Thyroid gland (tissue), 4 donors: ENCODE results near the gene HOXC11.

ENCODE experiments used
- POLR2A ChIP-seq, 2 donors: fragments of 450-650 bp; IDR thresholded peaks; one replicate each; pipeline ENCODE4 v1.6.1; 2017; ENCODE audit warnings: antibody characterized with exemption in 2 of 2, mild to moderate bottlenecking in 2 of 2, moderate library complexity in 1 of 2
- TF ChIP-seq, protein P1 (sequence below), 6 experiments: fragments of 200-600 bp in 3 of 6; fragments of 450-650 bp in 3 of 6; sonication (generic) in 3 of 6; IDR thresholded peaks; one replicate each; pipeline ENCODE4 v1.5.1; 2016 to 2019; ENCODE audit warnings: antibody characterized with exemption in 6 of 6, mild to moderate bottlenecking in 2 of 6, inconsistent platforms in 1 of 6, moderate library complexity in 1 of 6

DNA sequence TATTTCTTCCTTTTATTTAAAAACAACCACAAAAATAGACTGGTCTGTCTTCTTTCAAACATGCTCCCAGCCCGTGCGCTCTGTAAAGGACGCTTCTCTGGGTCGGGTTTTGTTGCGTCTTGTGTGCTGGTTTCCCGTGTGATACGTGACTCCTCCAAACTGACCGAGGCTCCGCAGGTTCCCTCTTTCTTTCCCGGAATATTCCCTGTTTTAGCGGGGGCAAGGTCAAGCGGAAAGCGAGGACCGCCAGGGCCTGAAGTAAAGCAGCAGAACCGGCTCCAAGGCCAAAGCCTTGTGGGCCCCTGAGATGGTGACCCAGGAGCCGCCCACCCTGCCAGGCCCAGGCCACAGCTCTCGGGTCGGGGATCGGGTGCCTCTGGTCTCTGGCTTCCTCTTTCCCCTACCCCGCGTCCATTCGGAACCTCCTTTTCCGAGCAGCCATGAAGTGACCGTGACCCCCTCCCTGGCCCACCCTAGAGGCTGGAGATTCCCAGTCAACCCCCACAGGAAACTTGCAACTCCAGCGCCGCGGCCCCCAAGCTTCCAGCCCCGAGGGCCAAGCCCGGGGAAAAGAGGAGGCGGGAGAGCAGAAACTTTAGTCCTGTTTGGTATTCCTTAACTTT lies 11.1 kb downstream of the HOXC11 start:
- TF ChIP-seq, protein P1, sequence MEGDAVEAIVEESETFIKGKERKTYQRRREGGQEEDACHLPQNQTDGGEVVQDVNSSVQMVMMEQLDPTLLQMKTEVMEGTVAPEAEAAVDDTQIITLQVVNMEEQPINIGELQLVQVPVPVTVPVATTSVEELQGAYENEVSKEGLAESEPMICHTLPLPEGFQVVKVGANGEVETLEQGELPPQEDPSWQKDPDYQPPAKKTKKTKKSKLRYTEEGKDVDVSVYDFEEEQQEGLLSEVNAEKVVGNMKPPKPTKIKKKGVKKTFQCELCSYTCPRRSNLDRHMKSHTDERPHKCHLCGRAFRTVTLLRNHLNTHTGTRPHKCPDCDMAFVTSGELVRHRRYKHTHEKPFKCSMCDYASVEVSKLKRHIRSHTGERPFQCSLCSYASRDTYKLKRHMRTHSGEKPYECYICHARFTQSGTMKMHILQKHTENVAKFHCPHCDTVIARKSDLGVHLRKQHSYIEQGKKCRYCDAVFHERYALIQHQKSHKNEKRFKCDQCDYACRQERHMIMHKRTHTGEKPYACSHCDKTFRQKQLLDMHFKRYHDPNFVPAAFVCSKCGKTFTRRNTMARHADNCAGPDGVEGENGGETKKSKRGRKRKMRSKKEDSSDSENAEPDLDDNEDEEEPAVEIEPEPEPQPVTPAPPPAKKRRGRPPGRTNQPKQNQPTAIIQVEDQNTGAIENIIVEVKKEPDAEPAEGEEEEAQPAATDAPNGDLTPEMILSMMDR (IDR thresholded peaks at IDR 0.05) = no peak
- no peak for TF ChIP-seq POLR2A (IDR thresholded peaks at IDR 0.05)
